GM21367 (cell line): ENCODE data around the gene NLGN1.

ENCODE experiments used
- ATAC-seq: cut with Tn5 transposase; IDR thresholded peaks from one replicate; pipeline ENCODE4 v1.9.1; 2021; ENCODE audit not compliant: unreplicated experiment

The NLGN1 gene

DNA sequence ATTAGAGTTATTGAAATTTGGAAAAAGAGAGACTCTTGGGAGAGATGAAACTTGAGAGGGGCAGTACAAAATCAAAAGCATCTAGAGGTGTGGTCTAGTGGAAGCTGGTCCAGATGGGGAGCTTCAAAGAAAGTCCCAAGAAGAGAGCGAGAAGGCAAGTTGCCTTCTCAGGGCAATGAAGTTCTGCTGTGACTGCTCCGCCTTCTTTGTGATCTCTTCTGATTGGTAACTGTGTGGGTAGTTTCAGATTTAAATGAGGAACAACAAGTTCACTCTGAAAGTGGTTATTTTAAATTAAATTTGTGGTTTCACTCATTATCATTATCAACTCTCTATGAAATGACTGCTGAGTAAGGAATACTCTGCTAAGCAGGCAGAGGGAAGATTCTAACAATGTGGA is 233.3 kb downstream of the NLGN1 start:
- ATAC-seq = no peak

DNA sequence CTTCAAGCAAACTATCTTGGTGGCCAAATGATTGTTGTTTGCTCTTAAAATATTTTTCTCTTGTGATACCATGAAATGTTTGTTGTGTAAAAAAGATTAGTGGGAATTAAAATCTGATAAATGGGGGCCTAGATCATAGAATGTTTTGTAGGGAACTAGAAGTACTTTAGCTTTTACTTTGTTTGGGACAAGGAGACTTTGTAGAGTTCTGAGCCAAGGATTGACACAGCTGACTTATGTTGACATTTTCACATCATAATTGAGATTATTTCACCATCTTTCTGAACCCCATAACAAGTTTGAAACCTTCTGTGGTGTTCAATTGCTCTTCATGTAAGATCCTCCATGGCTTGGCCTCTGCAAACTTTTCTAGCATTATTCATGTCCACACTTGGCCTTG is 235.4 kb downstream of the NLGN1 start:
- ATAC-seq = no peak

DNA sequence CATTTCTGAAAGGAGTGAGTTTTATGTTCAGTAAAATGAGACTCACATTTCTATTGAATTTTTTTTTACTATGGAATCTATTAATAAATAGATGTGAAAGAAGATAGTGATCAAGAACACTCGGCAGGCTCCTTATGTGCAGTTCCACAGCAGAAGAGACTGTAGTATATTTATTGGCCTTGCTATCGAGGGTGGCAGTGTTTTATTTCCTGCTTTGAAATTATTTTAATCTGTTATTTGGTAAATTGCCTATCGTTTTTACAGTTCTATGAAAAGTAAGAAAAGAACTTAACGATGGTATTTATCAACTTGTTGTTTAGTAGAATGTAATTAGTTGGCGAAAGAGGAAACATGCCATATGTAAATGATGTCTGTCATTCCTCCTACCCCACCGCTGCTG is 238.3 kb downstream of the NLGN1 start:
- ATAC-seq = no peak

DNA sequence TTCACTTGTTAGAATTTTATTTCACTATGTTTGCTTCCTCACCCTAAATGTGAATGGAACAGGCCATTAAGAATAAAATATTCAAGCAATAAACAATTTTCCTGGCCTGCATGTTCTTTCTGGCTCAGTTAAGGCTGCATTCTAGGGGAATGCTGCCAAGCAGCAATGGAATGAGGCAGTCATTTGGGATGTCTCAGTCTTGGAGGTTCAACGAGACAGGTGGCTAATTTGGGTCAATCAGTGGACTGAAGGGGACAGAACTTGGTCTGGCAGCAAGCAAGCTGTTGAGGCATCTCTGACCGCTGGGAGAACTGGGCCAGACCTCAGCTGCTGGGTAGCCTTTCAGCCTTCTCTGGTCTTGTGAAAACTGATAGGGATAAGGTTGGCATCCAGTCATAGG is 241.6 kb downstream of the NLGN1 start:
- ATAC-seq = no peak

DNA sequence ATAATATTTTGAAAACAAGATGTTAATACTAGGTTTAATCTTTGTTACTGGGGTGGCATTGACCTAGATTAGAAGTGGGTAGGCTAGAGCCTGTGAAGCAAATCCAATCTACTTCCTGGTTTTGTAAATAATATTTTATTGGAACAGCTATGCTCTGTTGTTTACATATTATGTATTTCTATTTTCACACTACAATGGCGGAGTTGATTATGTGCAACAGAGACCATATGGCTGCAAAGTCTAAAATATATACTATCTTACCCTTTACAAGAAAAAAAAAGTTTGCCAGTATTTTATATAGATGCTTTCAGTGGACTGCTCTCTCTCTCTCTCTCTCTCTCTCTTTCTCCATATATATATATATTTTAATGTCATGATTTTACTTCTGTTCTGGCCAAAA is 244.2 kb downstream of the NLGN1 start:
- ATAC-seq = no peak

DNA sequence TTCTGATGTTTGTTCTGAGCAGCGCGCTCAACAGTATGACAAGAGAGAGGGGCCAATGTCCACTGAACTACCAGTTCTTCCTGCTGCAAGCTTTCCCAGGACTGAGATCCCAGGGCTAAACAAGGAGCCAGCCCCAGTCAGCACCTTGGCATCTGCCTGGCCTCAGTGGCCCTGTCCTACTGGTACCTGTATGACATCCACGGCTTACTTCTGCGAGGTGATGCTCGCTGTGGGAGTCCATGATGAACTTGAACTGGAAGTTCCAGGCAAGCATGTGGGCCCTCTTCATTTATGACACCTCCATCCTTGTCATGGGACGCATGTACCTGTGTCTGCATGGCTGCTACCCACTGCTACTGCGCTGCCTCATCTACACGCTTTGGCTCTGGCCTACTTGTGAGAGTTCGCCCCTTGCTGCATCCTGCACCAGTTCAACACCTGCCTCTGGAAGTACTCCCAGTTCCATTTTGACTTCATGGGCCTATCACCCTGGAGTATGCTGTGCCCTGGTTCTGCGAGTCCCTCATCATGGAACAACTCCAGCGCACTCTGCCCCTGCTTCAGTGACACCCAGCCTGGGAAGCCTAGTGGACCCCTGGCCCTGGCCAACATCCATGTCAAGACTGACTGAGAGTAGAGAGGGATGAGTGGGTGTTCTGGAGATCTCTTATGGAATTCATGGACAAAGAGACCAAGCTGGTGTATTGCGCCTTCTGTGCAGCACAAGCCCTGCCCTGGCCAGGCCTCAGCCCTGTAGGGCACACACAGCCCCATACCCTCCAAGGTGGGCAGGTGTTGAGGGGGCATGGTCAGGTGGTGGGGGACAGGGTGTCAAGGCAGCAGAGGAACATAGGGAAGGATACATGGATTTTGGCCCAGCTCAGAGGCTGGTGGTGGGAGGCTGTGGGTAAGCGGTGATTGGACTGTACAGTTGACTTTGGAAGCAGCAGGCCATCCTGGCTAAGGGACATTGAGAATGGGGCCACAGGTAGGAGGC is 246.8 kb downstream of the NLGN1 start:
- no peak for ATAC-seq

DNA sequence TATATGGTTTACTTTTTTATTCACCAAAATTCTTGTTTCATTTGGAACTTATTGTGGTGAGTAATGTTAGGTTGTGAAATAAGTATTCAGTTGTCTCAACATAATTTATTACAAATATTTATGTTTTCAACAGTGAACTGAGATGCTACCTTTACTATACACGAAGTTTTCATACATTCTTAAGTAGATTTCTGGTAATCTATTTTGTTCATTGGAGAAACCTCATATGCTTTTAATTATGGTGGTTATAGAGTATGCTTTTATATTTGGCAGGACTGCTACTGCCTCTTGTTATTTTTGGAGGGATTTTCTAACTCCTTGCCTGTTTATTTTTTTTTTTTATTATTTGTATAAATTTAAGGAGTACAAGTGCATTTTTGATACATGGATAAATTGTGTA is 253.1 kb downstream of the NLGN1 start:
- ATAC-seq = no peak

DNA sequence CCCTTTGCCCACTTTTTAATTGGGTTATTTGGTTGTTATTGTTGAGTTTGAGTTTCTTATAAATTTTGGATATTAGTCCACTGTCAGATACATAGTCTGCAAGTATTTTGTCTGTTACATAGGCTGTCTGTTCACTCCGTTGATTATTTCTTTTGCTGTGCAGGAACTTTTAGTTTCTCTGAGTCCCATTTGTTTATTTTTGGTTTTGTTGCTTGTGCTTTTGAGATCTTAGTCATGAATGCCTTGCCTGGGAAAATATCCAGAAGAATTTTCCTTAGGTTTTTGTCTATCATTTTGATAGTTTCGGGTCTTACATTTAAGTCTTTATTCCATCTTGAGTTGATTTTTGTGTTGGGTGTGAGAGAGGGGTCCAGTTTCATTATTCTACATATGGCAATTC is 254.5 kb downstream of the NLGN1 start:
- ATAC-seq = no peak

DNA sequence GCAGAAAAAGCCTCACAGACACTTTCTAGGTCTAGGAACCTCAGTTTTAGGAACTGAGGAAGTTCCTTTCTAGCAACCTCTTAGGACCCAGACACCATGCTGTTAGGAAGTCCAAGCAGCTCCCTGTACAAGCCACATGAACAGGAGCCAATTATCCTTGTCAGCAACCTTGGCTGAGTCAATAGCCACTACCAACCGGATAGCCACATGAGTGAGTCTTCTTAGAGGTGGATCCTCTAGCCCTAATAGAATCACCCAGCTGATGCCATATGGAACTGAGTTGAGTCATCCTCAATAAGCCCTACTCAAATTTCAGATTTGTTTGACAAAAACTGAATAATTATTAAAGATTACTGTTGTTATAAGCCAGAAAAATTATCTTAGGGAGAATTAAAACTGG is 256.2 kb downstream of the NLGN1 start:
- ATAC-seq = no peak

DNA sequence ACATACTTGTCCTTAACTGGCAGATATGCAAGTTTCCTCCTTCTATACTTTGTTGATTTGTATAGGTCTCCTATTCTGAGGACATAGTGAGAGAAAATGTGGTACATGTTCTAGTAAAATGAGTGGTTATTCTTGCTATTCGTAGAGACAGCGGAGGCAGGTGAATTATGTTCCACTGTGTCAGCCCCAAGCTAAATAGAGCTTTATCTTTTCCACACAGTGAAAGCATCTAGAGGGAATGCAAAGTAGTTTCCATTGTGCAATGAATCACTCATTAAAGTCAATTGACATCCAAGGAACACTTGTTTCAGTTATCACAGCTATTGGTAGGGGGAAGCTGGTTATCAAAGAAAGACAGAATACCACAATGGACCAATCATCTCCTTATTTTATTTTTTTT is 262.4 kb downstream of the NLGN1 start:
- ATAC-seq = no peak

DNA sequence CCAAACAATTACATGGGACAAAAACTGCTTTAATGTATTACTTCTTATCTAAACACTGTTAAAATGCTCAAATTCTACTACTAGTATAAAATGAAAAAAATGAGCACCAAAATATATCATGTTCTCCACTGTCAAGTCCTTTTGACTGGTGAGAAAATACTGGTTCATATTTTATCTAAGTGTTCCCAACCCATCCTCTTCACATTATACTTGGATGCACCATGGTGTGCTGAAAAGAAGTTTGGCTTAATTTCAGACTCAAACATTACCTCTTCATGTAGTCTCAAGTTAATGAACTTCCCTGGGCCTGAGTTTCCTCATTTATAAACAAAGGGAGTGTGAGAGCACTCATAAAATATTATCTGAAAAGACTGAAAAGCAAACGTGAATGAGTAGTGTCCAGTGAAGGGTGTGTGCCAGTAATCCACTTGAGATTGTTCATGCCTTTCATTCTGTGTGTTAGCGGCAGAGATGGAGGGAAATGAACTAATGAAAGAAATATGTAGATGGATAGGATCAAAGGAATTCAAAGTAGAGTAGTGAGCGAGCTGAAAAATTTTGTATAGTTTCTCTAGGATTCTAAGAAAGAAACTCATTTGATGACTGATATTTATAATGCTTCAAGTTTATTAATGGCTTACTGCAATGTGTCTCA is 263.2 kb downstream of the NLGN1 start:
- ATAC-seq = no peak

DNA sequence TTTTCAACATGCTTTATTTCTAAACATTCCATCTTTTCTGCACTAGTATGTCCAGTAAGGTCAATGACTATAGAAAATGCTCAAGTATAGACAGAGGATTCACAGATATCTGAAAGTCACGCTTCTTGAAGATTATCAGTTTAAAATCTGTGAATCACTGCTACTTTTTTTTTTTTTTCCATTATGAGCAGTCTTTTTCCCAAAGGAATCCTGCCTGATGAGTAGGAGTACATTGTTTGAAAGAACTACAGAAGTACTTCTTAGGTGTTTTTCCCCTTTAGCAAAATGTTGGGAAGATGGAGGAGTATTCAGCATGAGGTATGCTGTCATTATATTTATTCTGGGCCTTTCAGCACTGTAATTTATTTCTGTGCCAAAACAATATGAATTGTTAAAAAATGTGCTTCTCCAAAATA is 266.2 kb downstream of the NLGN1 start:
- ATAC-seq = no peak

DNA sequence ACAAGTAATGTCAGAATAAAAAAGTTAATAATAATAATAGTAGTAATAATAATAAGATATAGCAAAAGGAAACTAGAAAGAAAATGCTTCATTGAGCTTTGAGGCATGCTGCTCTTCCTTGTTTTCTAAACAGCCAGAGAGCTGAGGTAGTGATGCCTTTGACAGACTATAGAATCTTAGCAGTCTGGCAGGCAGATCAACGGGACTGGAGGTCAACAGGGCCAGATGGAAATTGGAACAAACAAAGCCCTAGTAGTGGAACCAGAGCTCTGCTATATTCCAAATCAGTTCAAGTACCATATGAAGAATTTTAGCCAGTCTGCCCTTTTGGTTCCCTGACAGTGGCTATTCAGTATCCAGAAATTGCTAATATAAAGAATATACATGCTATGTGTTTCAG is 278.6 kb downstream of the NLGN1 start:
- no peak for ATAC-seq

DNA sequence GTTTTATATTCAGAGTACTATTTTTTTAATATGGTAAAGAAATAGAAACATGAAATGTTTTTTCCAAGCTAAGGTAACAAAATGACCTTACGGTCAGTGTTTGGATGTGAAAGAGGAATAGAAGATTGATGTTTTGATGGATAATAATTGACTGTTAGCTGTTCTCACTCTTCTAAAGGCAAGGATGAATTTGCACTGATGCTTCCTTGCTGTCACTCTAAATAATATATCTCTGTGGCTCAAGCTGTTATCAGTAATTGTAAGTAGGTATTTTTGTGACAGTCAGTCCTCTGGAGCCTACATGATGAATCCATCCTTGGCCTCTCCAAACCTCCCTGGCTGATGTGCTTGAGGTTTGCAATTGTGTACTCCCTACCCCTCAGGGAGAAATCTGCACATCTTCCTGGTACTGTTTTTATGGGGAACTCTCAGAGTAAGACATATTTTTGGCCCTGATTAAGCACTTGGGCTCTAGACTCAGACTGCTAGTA is 283.7 kb downstream of the NLGN1 start:
- ATAC-seq = no peak

DNA sequence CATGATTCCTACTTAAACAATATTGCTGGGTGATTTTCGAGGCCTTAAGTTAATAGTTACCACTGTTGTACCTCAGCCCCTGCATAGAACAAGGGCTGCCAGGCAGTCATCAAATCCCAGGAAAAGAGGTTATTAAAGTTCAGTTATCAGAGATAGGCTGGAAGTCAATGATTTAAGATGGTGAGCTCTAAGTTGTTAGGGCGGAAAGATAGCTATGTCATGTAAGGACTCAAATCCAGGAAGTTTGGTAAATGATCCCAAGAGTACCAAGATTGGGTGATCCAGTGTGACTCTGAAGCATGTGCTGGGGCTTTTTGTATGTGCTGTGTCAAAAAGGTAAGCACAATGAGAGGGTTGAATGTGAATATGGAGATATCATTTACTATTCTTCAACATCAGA is 287.9 kb downstream of the NLGN1 start:
- ATAC-seq = no peak

DNA sequence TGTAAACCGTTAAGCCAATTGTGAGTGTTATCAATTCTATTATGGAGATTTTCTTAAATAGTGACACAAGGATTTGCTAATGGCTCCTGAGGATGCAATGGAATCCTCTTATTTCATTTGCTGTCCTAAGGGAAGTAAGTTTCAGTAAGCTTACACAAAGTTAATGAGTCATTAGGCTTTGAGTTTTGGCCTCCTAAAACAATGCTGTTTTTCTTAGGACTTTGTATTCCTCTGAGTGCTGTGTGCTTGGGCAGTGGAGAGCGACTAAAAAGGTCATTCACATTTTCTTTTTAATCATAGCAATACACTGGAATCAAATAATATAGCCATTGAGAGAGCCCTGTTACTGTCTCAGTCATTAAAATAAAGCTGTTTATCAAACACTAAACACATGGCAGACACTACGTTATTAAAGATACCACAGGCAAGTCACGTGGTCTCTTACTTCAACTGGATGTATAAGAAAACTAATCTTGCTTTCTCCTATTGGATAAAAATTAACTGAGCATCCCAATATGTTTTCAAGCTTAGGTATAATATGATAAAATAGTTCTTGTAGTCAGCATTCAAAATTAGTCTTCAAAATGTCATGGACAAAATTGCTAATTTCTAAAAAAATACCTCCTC is 290.8 kb downstream of the NLGN1 start:
- ATAC-seq = no peak

DNA sequence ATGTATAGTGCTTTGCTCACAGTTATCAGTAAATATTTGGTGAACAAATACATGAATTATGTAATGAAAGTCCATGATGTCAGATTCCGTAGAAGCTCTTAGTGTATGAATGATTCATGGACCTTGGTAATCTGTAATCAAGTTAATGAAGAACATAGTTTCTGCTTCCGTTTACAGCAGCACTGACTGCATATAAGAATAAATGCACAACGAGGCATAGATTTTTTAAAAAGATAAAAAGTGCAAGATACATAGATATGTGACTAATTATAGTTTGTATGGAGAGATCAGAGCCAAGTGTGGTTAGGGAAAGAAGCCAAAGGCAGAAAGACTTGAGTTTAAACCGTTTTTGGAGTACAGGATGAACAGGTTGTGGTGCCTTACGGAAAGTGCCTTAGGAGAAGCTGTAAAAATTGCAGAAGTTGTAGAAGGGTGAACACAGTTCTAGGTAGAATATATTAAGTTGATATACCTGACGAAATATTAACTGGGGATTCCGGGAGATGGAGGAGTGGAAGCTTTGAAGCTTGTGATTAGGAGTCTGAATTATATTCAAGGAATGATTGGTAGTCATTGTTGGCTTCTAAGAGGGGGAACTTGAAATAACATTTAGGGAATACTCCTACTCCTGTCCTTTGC is 293.1 kb downstream of the NLGN1 start:
- ATAC-seq = no peak

DNA sequence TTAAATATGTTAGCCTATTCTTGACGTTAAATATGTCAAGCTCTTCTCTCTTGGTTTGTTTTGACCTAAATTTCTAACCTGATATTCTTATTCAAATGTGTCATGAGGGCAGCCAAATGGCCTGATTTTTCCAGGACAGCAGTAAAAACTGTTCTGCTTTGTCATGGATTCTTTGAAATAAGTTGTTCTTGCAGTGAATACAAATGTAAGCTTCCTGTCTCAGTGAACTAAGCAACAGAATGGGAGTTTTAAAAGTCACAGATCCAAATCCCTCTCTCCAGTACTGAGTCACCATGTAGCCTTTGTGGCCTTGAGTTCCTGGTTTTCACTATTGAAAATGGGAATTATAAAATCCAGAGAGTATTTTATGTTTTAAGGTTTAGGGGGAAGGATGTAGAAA is 301.8 kb downstream of the NLGN1 start:
- no peak for ATAC-seq

DNA sequence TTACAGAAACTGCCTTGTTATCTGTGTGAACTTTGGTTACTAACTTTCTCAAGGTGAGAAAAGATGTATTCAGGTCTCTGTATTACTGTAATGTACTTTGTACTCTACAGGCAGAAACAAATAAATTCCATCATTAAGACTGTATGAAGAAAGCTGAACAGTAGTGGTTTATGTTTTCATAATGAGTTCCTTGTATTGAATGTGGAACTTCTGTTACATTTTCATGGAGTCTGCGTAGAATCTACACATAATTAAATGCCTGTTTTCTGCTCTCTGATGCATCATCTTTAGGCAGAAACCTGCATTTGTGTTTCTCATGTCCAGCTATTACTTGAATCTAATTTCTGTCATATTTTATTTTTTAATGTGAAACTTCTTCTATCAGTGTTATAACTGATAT is 302.8 kb downstream of the NLGN1 start:
- ATAC-seq = no peak

DNA sequence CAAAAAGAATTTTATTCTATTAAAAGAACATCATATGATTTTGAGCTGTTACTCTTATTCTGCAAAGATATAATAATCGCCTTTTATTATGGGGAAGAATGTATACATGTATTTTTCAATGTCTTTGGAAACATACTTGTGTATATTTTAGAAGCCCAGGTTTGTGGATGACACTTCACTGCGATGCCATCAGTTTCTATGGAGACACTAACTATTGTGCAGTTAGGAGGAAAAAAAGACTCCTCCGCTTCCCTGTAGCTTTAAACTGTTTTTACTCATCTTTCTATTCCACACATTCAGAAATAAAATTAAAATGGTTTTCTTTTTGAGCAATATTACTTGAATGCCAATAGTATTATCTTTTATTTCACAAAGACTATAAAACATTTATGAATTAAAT is 305.0 kb downstream of the NLGN1 start:
- ATAC-seq = no peak

DNA sequence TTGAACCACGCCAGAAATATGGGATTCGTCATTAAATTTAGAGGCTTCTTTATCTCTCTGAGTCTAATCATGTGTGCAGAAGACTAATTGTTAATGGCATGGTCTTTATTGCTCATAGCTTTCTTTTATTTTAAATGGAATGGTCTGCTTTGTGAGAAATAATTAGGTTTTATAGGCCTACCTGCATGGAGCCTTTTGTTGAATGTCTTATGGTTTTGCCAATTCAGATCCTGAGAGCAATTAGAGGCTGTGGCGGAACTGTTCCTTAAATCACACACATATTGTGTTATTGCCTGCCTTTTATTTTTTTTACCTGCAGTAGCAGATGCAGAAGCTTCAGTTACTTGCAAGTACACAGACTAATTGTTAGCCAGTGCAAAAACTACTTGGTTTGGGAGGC is 306.2 kb downstream of the NLGN1 start:
- ATAC-seq = no peak
